OCI-LY3 (cell line): Measurements from ENCODE around the gene PHF3.

ENCODE experiments used
- H2AFZ ChIP-seq: fragments of 200-600, 300-600 bp; shearing (Covaris generic); 2 replicates; pipeline ENCODE4 v1.6.0; 2014; ENCODE audit warnings: antibody characterized with exemption, low read depth, low read length
- H3K27ac ChIP-seq: fragments of 200-600, 300-600 bp; sonication (generic); 2 replicates; pipeline ENCODE4 v1.5.1; 2014; ENCODE audit warnings: mild to moderate bottlenecking, low read length, moderate library complexity, mixed read lengths
- H3K27me3 ChIP-seq: fragments of 200-600, 300-600 bp; sonication (generic); 2 replicates; pipeline ENCODE4 v1.6.1; 2014; ENCODE audit warnings: low read depth, low read length, mixed read lengths
- H3K36me3 ChIP-seq: fragments of 200-600, 300-600 bp; sonication (generic); replicated peaks from 2 replicates; pipeline ENCODE3; 2014; ENCODE audit warnings: low read depth, low read length, mixed read lengths
- H3K4me1 ChIP-seq: fragments of 300-600, 200-600 bp; sonication (generic); 2 replicates; pipeline ENCODE4 v1.6.1; 2014; ENCODE audit warnings: low read length, mixed read lengths
- H3K4me2 ChIP-seq: fragments of 200-600, 300-600 bp; sonication (generic); 2 replicates; pipeline ENCODE4 v1.6.1; 2014; ENCODE audit warnings: low read length, mixed read lengths
- H3K4me3 ChIP-seq: fragments of 300-600, 200-600 bp; sonication (generic); 2 replicates; pipeline ENCODE4 v1.5.1; 2014; ENCODE audit warnings: antibody characterized with exemption, mild to moderate bottlenecking, low read length, moderate library complexity
- H3K79me2 ChIP-seq: fragments of 300-600, 200-600 bp; shearing (Covaris generic); 2 replicates; pipeline ENCODE4 v1.6.1; 2014; ENCODE audit warnings: mild to moderate bottlenecking, low read length, mixed read lengths
- H3K9ac ChIP-seq: fragments of 300-600, 200-600 bp; shearing (Covaris generic); 2 replicates; pipeline ENCODE4 v1.6.0; 2014; ENCODE audit warnings: mild to moderate bottlenecking, low read length, moderate library complexity
- H3K9me3 ChIP-seq: fragments of 200-600, 300-600 bp; shearing (Covaris generic); 2 replicates; pipeline ENCODE4 v1.6.1; 2014; ENCODE audit warnings: low read length, mixed read lengths; ENCODE audit not compliant: insufficient read depth
- H4K20me1 ChIP-seq: fragments of 200-600, 300-600 bp; sonication (generic); 2 replicates; pipeline ENCODE4 v1.6.1; 2016; ENCODE audit warnings: low read length, mixed read lengths; ENCODE audit not compliant: insufficient read depth
- CTCF ChIP-seq: fragments of 200-600, 300-600 bp; sonication (generic); IDR thresholded peaks from 2 replicates; pipeline ENCODE4 v1.5.1; 2014; ENCODE audit warnings: antibody characterized with exemption, low read length, low read depth
- EZH2phosphoT487 ChIP-seq: fragments of 200-600 bp; shearing (Covaris generic); IDR thresholded peaks from 2 replicates; pipeline ENCODE4 v1.6.1; 2018; ENCODE audit warnings: antibody characterized with exemption, mixed run types, low read depth

The PHF3 gene

GRCh38 chr6:63713332-63713731, 77.7 kb downstream of the PHF3 start:
- Histone ChIP-seq H3K27me3 (no peaks in the 10 kb centered on the region), H2AFZ (no peak overlapping the region), H3K36me3 (peaks cover 53% of the 10 kb centered on the region), H3K9me3 (no peaks in the 10 kb centered on the region), H3K4me3 (no peak overlapping the region), H3K27ac (no peak overlapping the region), H4K20me1 (peaks cover 5% of the 10 kb centered on the region; the same call in 1 of the 2 replicates), H3K79me2 (no peaks in the 10 kb centered on the region), H3K9ac (no peak overlapping the region), H3K4me1 (no peaks in the 10 kb centered on the region; the same call in 1 of the 2 replicates), H3K4me2 (no peak overlapping the region)
- TF ChIP-seq EZH2phosphoT487 (no peak), CTCF (no peak)

GRCh38 chr6:63714091-63714490, 78.5 kb downstream of the PHF3 start:
- H2AFZ ChIP-seq, result no peak overlapping the region
- no peak overlapping the region for H3K27ac ChIP-seq
- H3K4me1 ChIP-seq, result no peaks in the 10 kb centered on the region; the same call in 1 of the 2 replicates
- H3K36me3 ChIP-seq, result peaks cover 50% of the 10 kb centered on the region
- H3K9ac ChIP-seq, result no peak overlapping the region
- H3K9me3 ChIP-seq, result no peaks in the 10 kb centered on the region
- no peak overlapping the region for H3K4me2 ChIP-seq
- no peak overlapping the region for H3K4me3 ChIP-seq
- no peak for TF ChIP-seq EZH2phosphoT487
- no peak for TF ChIP-seq CTCF
- H3K79me2 ChIP-seq, result no peaks in the 10 kb centered on the region
- H4K20me1 ChIP-seq, result peaks cover 5% of the 10 kb centered on the region; the same call in 1 of the 2 replicates
- no peaks in the 10 kb centered on the region for H3K27me3 ChIP-seq

- H3K4me3 ChIP-seq, result no peak overlapping the region
- no peak overlapping the region for H3K27ac ChIP-seq
- no peak overlapping the region for H2AFZ ChIP-seq
- peaks cover 5% of the 10 kb centered on the region; the same call in 1 of the 2 replicates for H4K20me1 ChIP-seq
- no peak for TF ChIP-seq EZH2phosphoT487
- TF ChIP-seq CTCF, result no peak
- H3K27me3 ChIP-seq, result no peaks in the 10 kb centered on the region
- H3K9me3 ChIP-seq, result no peaks in the 10 kb centered on the region
- no peaks in the 10 kb centered on the region; the same call in 1 of the 2 replicates for H3K4me1 ChIP-seq
- no peak overlapping the region for H3K9ac ChIP-seq
- no peaks in the 10 kb centered on the region for H3K79me2 ChIP-seq
- H3K36me3 ChIP-seq, result peaks cover 29% of the 10 kb centered on the region
- H3K4me2 ChIP-seq, result no peak overlapping the region
Observed at GRCh38 chr6:63716169-63716568, 80.6 kb downstream of the PHF3 start.

GRCh38 chr6:63721181-63721580, 85.6 kb downstream of the PHF3 start:
- H4K20me1 ChIP-seq, result no peaks in the 10 kb centered on the region
- no peak overlapping the region for H3K4me3 ChIP-seq
- H3K27me3 ChIP-seq, result no peaks in the 10 kb centered on the region
- H3K9ac ChIP-seq, result no peak overlapping the region
- H3K79me2 ChIP-seq, result no peaks in the 10 kb centered on the region
- H2AFZ ChIP-seq, result no peak overlapping the region
- H3K4me1 ChIP-seq, result no peaks in the 10 kb centered on the region
- peaks cover 2% of the 10 kb centered on the region for H3K36me3 ChIP-seq
- H3K9me3 ChIP-seq, result no peaks in the 10 kb centered on the region
- H3K27ac ChIP-seq, result no peak overlapping the region
- TF ChIP-seq CTCF (no peak), EZH2phosphoT487 (no peak)
- H3K4me2 ChIP-seq, result no peak overlapping the region
